GM12878 (cell line): ENCODE measurements around the gene KCNMB2. TPM values are rescaled to one million over a fixed set of nuclear protein-coding genes. Genes with fewer than 3 reads are reported as not detected.
A peak's percentile ranks its signal among the peaks of the same experiment; 100 is the strongest.

Experiments
- ATAC-seq: fragments of 200-7000 bp; cut with Tn5 transposase; 3 replicates; pipeline ENCODE4 v1.9.1; 2020; ENCODE audit warnings: mild to moderate bottlenecking, moderate library complexity
- BruUV-seq: library from RNA; stranded (reverse); fragments of 400-500 nt; replicated peaks from 2 replicates; lab custom pipeline; 2021; lab: Mats Ljungman, UMichigan
- CTCF ChIA-PET: fragments of 300-600 bp; sonication (Branson Sonifier 250); formaldehyde crosslinking; extraction: SDS; loops from one replicate; lab custom pipeline; 2021; ENCODE audit warnings: inconsistent platforms; lab: Yijun Ruan, JAX
- POLR2A ChIA-PET: fragments of 350-600 bp; formaldehyde crosslinking; extraction: SDS; loops from one replicate; lab custom pipeline; 2021; ENCODE audit warnings: inconsistent platforms; lab: Charles Lee
- RAD21 ChIA-PET: fragments of 300-600 bp; sonication (Branson Sonifier 250); formaldehyde crosslinking; loops from one replicate; lab custom pipeline; 2023; ENCODE audit warnings: antibody characterized with exemption; ENCODE audit not compliant: unreplicated experiment; lab: Charles Lee
- SMC1A ChIA-PET: fragments of 300-600 bp; sonication (Branson Sonifier 250); formaldehyde crosslinking; loops from one replicate; lab custom pipeline; 2023; ENCODE audit not compliant: unreplicated experiment, uncharacterized antibody; lab: Charles Lee
- DNase-seq: peaks from one replicate; pipeline ENCODE4 v3.0.0-alpha.2; 2011; ENCODE audit warnings: low read depth, low spot score
- FAIRE-seq: peaks from 3 replicates; lab custom pipeline; 2011; peaks lifted over from hg19 to GRCh38; lab: Jason Lieb, UNC
- H2AFZ ChIP-seq: 2 replicates; pipeline ENCODE4 v1.6.0; 2011; ENCODE audit warnings: low read depth, low read length, control low read depth; ENCODE audit not compliant: control insufficient read depth
- H3K27ac ChIP-seq: 2 replicates; pipeline ENCODE4 v1.5.1; 2011; ENCODE audit warnings: control low read depth; ENCODE audit not compliant: control insufficient read depth, insufficient read depth
- H3K27me3 ChIP-seq, 2 experiments: replicated peaks in 1 of 2; 2 replicates each; pipeline versions ENCODE4 v1.6.0 to v1.6.1; 2011; ENCODE audit warnings: low read length in 1 of 2; ENCODE audit not compliant: control insufficient read depth in 2 of 2, insufficient read depth in 2 of 2
- H3K36me3 ChIP-seq, 2 experiments: 2 replicates each; pipeline ENCODE4 v1.5.1; 2011; ENCODE audit warnings: low read length in 1 of 2; ENCODE audit not compliant: control insufficient read depth in 2 of 2, insufficient read depth in 2 of 2
- H3K4me1 ChIP-seq: 2 replicates; pipeline ENCODE4 v1.6.1; 2011; ENCODE audit warnings: mild to moderate bottlenecking, low read length, moderate library complexity, mixed read lengths; ENCODE audit not compliant: control insufficient read depth, insufficient read depth
- H3K4me2 ChIP-seq: 2 replicates; pipeline ENCODE4 v1.6.0; 2011; ENCODE audit warnings: control low read depth; ENCODE audit not compliant: control insufficient read depth, insufficient read depth
- H3K4me3 ChIP-seq: fragments of 200-600 bp; sonication (generic); 2 replicates; pipeline ENCODE4 v1.5.1; 2016
- H3K79me2 ChIP-seq: 2 replicates; pipeline ENCODE4 v1.6.0; 2011; ENCODE audit warnings: low read length; ENCODE audit not compliant: control insufficient read depth, insufficient read depth
- H3K9ac ChIP-seq: 2 replicates; pipeline ENCODE4 v1.8.0; 2011; ENCODE audit warnings: low read length, control low read depth, mixed read lengths; ENCODE audit not compliant: control insufficient read depth, insufficient read depth
- H3K9me3 ChIP-seq: replicated peaks from 3 replicates; pipeline ENCODE4 v1.5.1; 2011; ENCODE audit warnings: mild to moderate bottlenecking, low read length; ENCODE audit not compliant: control insufficient read depth, insufficient read depth
- H4K20me1 ChIP-seq: 2 replicates; pipeline ENCODE4 v1.6.0; 2011; ENCODE audit not compliant: control insufficient read depth, insufficient read depth
- BHLHE40 ChIP-seq, 2 experiments: fragments of 450-650 bp in 1 of 2; IDR thresholded peaks; 2 replicates each; pipeline ENCODE4 v1.6.1; 2011 to 2017; ENCODE audit warnings: low read depth in 2 of 2, borderline replicate concordance in 1 of 2, improper control_type of control experiment in 1 of 2, low read length in 1 of 2, mild to moderate bottlenecking in 1 of 2
- CBX5 ChIP-seq: sonication (generic); IDR thresholded peaks from 2 replicates; pipeline ENCODE4 v1.6.1; 2016; ENCODE audit warnings: low read depth, moderate library complexity, mild to moderate bottlenecking, inconsistent platforms
- CHD4 ChIP-seq: fragments of 200-600 bp; sonication (generic); IDR thresholded peaks from 2 replicates; pipeline ENCODE4 v1.6.1; 2016; ENCODE audit warnings: mild to moderate bottlenecking
- EZH2 ChIP-seq: IDR thresholded peaks from 2 replicates; pipeline ENCODE4 v1.6.1; 2012; ENCODE audit warnings: low read depth, mild to moderate bottlenecking, control low read depth, inconsistent platforms, low read length, borderline replicate concordance; ENCODE audit not compliant: control insufficient read depth
- HDGF ChIP-seq: fragments of 450-650 bp; IDR thresholded peaks from 2 replicates; pipeline ENCODE4 v1.6.1; 2016; ENCODE audit warnings: antibody characterized with exemption
- IKZF2 ChIP-seq, 2 experiments: fragments of 450-650 bp; IDR thresholded peaks; 2 replicates each; pipeline ENCODE4 v1.6.1; 2017; ENCODE audit warnings: mild to moderate bottlenecking in 2 of 2, moderate library complexity in 2 of 2
- MYB ChIP-seq: fragments of 150-350 bp; IDR thresholded peaks from 2 replicates; pipeline ENCODE4 v1.6.1; 2014; ENCODE audit warnings: mild to moderate bottlenecking, low read depth, low read length, borderline replicate concordance
- RB1 ChIP-seq: fragments of 450-650 bp; formaldehyde crosslinking; IDR thresholded peaks from 2 replicates; pipeline ENCODE4 v1.6.1; 2017; ENCODE audit warnings: mild to moderate bottlenecking, borderline replicate concordance
- SKIL ChIP-seq: fragments of 450-650 bp; IDR thresholded peaks from 2 replicates; pipeline ENCODE4 v1.6.1; 2017; ENCODE audit warnings: mild to moderate bottlenecking, low read depth, inconsistent platforms; ENCODE audit not compliant: poor library complexity, severe bottlenecking
- SMC3 ChIP-seq: IDR thresholded peaks from 2 replicates; pipeline ENCODE4 v1.6.1; 2011; ENCODE audit warnings: low read length, improper control_type of control experiment, borderline replicate concordance
- TCF12 ChIP-seq: IDR thresholded peaks from 2 replicates; pipeline ENCODE4 v1.6.1; 2011; ENCODE audit warnings: low read depth, mild to moderate bottlenecking, low read length
- TCF7 ChIP-seq: IDR thresholded peaks from 2 replicates; pipeline ENCODE4 v1.6.1; 2014; ENCODE audit warnings: antibody characterized with exemption, borderline replicate concordance
- WRNIP1 ChIP-seq: IDR thresholded peaks from 2 replicates; pipeline ENCODE4 v1.6.1; 2011; ENCODE audit warnings: low read depth, low read length, improper control_type of control experiment, borderline replicate concordance
- ZNF207 ChIP-seq: fragments of 450-650 bp; IDR thresholded peaks from 2 replicates; pipeline ENCODE4 v1.6.1; 2014; ENCODE audit warnings: antibody characterized with exemption, mild to moderate bottlenecking, borderline replicate concordance
- ZNF24 ChIP-seq: fragments of 450-650 bp; IDR thresholded peaks from 2 replicates; pipeline ENCODE4 v1.6.1; 2017; ENCODE audit warnings: antibody characterized with exemption, mild to moderate bottlenecking
- WGBS: methylation state at CpG from one replicate; pipeline ENCODE4 v1.1.6; 2016; ENCODE audit warnings: low lambda C conversion rate; ENCODE audit not compliant: insufficient replicate concordance, insufficient coverage; ENCODE audit errors: missing lambda C conversion rate; 5-methylcytosine and 5-hydroxymethylcytosine counted together
- in situ Hi-C: fragments of 300-500 bp; cut with MboI; formaldehyde crosslinking; loops from 9 replicates; pipeline ENCODE4 v1.14.3; 2018; ENCODE audit warnings: mixed read lengths
- intact Hi-C: fragments of 100-400 bp; cut with micrococcal nuclease; formaldehyde crosslinking; loops from one replicate; pipeline ENCODE4 v1.14.2; 2022; ENCODE audit not compliant: unreplicated experiment
- polyA plus RNA-seq, 11 experiments: library from polyadenylated mRNA; depleted of rRNA in 4 of 11; unstranded in 6 of 11; stranded (reverse) in 5 of 11; fragments of >200 nt; fragmentation: Nextera tagmentation in 4 of 11; fragmentation: Illumina TruSeq in 1 of 11; extraction: Ambion mirVana in 4 of 11; extraction: Trizol in 1 of 11; gene quantifications; 1 replicate in 1 of 11; 2 replicates in 10 of 11; pipeline versions ENCODE4 v1.2.1 to v1.2.3, GENCODE V29; 2011 to 2016; ENCODE audit warnings: inconsistent platforms in 2 of 11, missing spikeins in 2 of 11, low read depth in 1 of 11
- total RNA-seq, 4 experiments: library from RNA; depleted of rRNA in 3 of 4; stranded (reverse); fragments of >200 nt in 3 of 4; fragmentation: Illumina TruSeq in 1 of 4; extraction: Trizol in 1 of 4; gene quantifications; 2 replicates each; pipeline versions ENCODE4 v1.2.1 to v1.2.3, GENCODE V29; 2013 to 2021
- TF ChIP-seq, protein P1 (sequence below): IDR thresholded peaks from 2 replicates; pipeline ENCODE4 v1.6.1; 2011; ENCODE audit warnings: low read depth, mild to moderate bottlenecking, low read length, moderate library complexity, borderline replicate concordance; ENCODE audit errors: extremely low read depth
- TF ChIP-seq, protein P2 (sequence below): fragments of 450-650 bp; IDR thresholded peaks from 2 replicates; pipeline ENCODE4 v1.6.1; 2018; ENCODE audit warnings: borderline replicate concordance, mild to moderate bottlenecking; ENCODE audit not compliant: partially characterized antibody

Gene KCNMB2
- total and polyA plus RNA-seq, 10 of the 15 experiments (the other 5 are each of a cell fraction or from before 2014, with no cell fraction given): 0.22 to 18.8 (median 11.0) TPM

DNA sequence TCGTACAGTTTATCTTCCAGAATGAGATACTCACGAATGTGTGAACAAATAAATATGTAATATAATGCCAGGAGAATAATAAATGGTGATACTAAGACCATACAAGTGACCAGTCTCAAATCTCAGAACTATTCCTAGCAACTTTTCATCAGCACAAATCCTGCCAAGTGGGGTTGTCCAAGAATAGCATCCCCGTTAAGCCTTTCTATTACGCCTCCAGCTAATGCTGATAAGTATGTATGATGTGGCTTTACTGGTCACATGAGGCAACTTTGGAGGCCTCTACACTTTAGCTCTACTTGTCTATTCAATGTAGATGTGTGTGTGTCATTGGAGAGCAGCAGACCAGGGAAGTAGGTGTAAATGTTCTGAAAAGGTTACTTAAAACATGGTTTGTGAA lies 129.5 kb downstream of the KCNMB2 start (continued):
- TF ChIP-seq ZNF207: no peak
- no peak for TF ChIP-seq CBX5
- TF ChIP-seq MYB: no peak
- TF ChIP-seq CHD4: no peak
- TF ChIP-seq, all 136 proteins: peak for 0

DNA sequence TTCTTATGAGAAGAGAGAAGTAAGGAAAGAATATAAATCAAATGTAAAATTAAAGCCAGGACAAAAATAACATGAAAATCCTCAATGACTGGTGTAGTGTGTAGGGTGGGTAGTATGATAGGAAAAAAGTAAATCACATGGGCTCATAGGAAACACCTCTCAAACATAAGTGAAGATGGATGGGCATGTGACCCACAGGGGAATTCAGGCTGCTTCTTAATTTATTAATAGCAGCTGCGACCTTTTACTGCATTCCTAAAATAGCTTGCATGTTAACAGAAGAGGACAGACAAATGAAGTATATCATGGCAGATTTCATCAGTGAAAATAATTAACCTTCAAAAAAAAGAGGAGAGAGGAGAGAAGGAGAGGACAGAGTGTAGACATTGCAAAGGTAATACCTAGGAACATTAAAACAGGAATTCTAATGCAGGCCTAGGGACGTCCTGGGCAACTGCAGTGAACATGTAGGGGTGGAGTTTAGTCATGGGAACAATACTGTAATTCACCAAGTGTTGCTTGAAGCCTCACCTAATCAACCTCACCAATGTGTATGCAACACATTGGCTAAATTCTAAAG lies 132.9 kb downstream of the KCNMB2 start:
- H3K36me3 ChIP-seq: no peaks in the 10 kb centered on the region
- H3K9me3 ChIP-seq: no peaks in the 10 kb centered on the region; the same call in 2 of the 3 replicates
- intact Hi-C loops: no loop called here
- no peak for DNase-seq
- peak overlapping the region; percentile 76 for H3K4me2 ChIP-seq
- H2AFZ ChIP-seq: peak overlapping the region; percentile 28; the same call in 1 of the 2 replicates
- ATAC-seq: peak; percentile 56
- H3K9ac ChIP-seq: no peak overlapping the region
- in situ Hi-C loops: no loop called here
- BruUV-seq: no TSS peak
- H3K27me3 ChIP-seq: no peaks in the 10 kb centered on the region
- no peak for FAIRE-seq
- SMC1A ChIA-PET: interaction anchor here (0.6 to 1.5 kb wide), 8 partner anchors 29 to 233 kb away, joined by 3 to 6 read pairs (median 3); no protein-coding TSS in a partner anchor
- H4K20me1 ChIP-seq: no peaks in the 10 kb centered on the region
- H3K79me2 ChIP-seq: no peaks in the 10 kb centered on the region; the same call in 1 of the 2 replicates
- 2% methylated on average over 2 of the region's 2 CpGs for WGBS
- no peak overlapping the region for H3K4me3 ChIP-seq
- RAD21 ChIA-PET: interaction anchor here (1.1 to 1.2 kb wide), 4 partner anchors 8 to 377 kb away, joined by 3 read pairs; no protein-coding TSS in a partner anchor
- H3K27ac ChIP-seq: peak overlapping the region; percentile 39; the same call in 1 of the 2 replicates
- POLR2A ChIA-PET: interaction anchor here (1.2 kb wide), 1 partner anchor 81 kb away, joined by 3 read pairs; no protein-coding TSS in a partner anchor
- H3K4me1 ChIP-seq: peaks cover 26% of the 10 kb centered on the region
- CTCF ChIA-PET: interaction anchor here (1.1 kb wide), 1 partner anchor 152 kb away, joined by 3 read pairs; no protein-coding TSS in a partner anchor
- TF ChIP-seq IKZF2 (IDR thresholded peaks at IDR 0.05): no peak
- no peak for TF ChIP-seq HDGF
- TF ChIP-seq ZNF24: no peak
- no peak for TF ChIP-seq TCF12
- no peak for TF ChIP-seq RB1
- TF ChIP-seq, protein P1, sequence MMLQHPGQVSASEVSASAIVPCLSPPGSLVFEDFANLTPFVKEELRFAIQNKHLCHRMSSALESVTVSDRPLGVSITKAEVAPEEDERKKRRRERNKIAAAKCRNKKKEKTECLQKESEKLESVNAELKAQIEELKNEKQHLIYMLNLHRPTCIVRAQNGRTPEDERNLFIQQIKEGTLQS: 0 out of 2 replicates have a peak, but pooled peaks have one; percentile 52
- no peak for TF ChIP-seq EZH2
- TF ChIP-seq SMC3: no peak
- peak; percentile 20 to 33; a peak in 1 of 4 replicates for TF ChIP-seq BHLHE40 (IDR thresholded peaks at IDR 0.05; ENCODE audit: borderline replicate concordance in 1 of 2, low read depth in 2 of 2, low read length in 1 of 2)
- no peak for TF ChIP-seq WRNIP1
- TF ChIP-seq TCF7: no peak
- TF ChIP-seq ZNF207: no peak
- no peak for TF ChIP-seq SKIL
- TF ChIP-seq, protein P2, sequence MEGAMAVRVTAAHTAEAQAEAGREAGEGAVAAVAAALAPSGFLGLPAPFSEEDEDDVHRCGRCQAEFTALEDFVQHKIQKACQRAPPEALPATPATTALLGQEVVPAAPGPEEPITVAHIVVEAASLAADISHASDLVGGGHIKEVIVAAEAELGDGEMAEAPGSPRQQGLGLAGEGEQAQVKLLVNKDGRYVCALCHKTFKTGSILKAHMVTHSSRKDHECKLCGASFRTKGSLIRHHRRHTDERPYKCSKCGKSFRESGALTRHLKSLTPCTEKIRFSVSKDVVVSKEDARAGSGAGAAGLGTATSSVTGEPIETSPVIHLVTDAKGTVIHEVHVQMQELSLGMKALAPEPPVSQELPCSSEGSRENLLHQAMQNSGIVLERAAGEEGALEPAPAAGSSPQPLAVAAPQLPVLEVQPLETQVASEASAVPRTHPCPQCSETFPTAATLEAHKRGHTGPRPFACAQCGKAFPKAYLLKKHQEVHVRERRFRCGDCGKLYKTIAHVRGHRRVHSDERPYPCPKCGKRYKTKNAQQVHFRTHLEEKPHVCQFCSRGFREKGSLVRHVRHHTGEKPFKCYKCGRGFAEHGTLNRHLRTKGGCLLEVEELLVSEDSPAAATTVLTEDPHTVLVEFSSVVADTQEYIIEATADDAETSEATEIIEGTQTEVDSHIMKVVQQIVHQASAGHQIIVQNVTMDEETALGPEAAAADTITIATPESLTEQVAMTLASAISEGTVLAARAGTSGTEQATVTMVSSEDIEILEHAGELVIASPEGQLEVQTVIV: peak; percentile 35
